Astrocyte of the spinal cord (primary cell): ENCODE measurements around the gene ALG8.
"Not testable (repeated sequence)": the region's sequence is repeated elsewhere in the genome, so short reads cannot be mapped to it uniquely, and the experiment has no call there.

Experiments used
- DNase-seq: peaks from one replicate; pipeline ENCODE4 v3.0.0; 2011; ENCODE audit warnings: low read depth, low spot score
- H3K4me3 ChIP-seq: 2 replicates; pipeline ENCODE4 v1.5.1; 2011; ENCODE audit warnings: low read depth, mild to moderate bottlenecking, low read length, moderate library complexity
- CTCF ChIP-seq: IDR thresholded peaks from 2 replicates; pipeline ENCODE4 v1.5.1; 2012; ENCODE audit warnings: low read depth, mild to moderate bottlenecking, low read length, inconsistent platforms
- in situ Hi-C: cut with HindIII; loops from 2 replicates; pipeline ENCODE4 v1.10.0; 2017; ENCODE audit warnings: low sequenced_read_pairs

ALG8 gene

GRCh38 chr11:78063440-78064181 lies 75.8 kb downstream of the ALG8 start, which contains the start of gene THRSP:
THRSP (plus strand) TSS chr11:78063861; CDS start chr11:78063882, 21 bp downstream.
- in situ Hi-C loops = no loop called here
- H3K4me3 ChIP-seq = no peak within 1 kb of the TSS
- TF ChIP-seq CTCF = no peak
- DNase-seq = no peak

GRCh38 chr11:78062671-78063070 lies 76.8 kb downstream of the ALG8 start:
- in situ Hi-C loops = no loop called here

GRCh38 chr11:78061921-78062311 lies 77.5 kb downstream of the ALG8 start:
- no peak overlapping the region for H3K4me3 ChIP-seq
- no peak for DNase-seq
- in situ Hi-C loops = no loop called here
- no peak for TF ChIP-seq CTCF

More at GRCh38 chr11:78062671-78063070, 76.8 kb downstream of the ALG8 start:
- H3K4me3 ChIP-seq = no peak overlapping the region
- DNase-seq = no peak
- TF ChIP-seq CTCF = no peak

- in situ Hi-C loops = no loop called here
- no peak for DNase-seq
- TF ChIP-seq CTCF = no peak
- H3K4me3 ChIP-seq = no peak overlapping the region
Measured at GRCh38 chr11:78061088-78061920, 78.1 kb downstream of the ALG8 start.

GRCh38 chr11:78060533-78060932 lies 78.9 kb downstream of the ALG8 start:
- TF ChIP-seq CTCF = no peak
- DNase-seq = no peak
- H3K4me3 ChIP-seq = no peak overlapping the region
- in situ Hi-C loops = no loop called here

GRCh38 chr11:78059749-78060328 lies 79.6 kb downstream of the ALG8 start:
- H3K4me3 ChIP-seq, in situ Hi-C loops, DNase-seq: not testable (repeated sequence)
